LoVo (cell line): ENCODE measurements around the gene MATCAP1.

Source experiments
- DNase-seq: peaks from one replicate; pipeline ENCODE4 v3.0.0-alpha.2; 2016; ENCODE audit warnings: low spot score

The MATCAP1 gene

DNA sequence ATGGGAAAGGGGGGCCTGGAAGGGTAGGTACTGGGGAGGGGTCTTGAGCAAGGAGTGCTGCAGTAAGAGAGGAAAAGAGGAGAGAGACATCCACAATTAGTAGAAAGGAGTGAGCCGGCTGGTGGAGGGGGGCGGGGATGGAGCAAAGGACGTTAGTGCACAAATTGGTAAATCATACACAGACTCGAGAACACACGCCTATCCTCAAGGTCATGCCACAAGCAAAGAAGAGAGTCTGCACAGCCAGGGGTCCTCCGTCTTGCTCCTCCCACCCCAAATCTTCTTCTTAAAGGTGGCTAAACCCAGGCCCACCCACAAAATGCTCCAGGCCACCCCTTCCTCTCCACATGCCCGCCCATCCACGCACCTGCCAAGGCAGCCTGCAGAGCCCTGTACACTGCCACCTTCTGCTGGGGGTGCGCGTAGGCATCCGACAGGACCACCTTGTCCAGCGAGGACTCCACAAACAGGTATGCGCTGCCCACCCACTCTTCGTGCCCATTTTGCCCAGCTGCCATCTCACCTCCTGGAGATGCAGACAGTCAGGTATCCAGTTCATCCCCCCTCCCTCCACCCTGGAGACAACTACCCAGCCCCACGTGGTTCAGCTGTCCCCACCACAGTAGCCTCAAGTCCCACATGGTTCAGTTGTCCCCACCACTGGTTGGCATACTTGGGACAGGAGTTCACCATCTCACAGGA is 27.5 kb downstream of the MATCAP1 start:
- no peak for DNase-seq

DNA sequence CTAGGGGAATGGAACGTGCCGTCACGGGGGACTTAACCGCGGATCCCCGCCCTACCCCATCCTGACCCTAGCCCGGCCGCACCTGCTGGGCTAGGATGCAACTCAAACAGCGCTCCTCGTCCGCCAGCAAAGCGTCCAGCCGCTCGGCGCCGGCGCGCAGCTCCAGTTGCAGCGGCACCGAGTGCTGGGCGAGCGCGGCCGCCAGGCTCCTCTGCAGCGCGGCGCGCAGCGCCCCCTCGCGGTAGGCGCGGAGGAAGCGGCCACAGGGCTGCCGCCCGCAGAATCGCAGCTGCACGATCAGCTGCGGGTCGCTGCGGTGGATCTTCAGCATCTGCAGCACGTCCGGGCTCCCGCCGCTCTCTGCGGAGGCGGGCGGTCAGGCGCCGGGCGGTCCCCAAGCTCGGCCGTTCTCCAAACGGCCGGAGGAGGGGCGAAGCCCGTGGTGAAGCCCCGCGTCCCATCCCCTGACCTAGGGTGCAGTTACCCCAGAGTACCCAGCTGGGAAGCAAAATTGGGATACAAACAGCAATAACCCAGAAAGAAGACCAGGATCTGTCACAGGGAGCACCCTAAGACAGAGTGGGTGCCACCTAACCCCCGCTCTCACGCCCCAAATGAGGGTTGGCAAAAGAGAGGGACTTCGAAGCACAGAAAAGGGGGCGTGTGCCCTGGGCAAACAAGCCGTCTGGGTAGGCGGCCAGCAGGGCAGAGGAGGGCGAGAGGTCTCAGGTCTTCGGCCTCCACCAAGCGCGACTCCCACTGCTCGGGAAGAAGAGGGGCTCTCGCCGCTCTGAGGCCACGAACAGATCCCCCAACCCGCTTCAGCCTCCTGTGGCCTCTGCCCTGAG is 28.2 kb downstream of the MATCAP1 start:
- peak; percentile 67 for DNase-seq

DNA sequence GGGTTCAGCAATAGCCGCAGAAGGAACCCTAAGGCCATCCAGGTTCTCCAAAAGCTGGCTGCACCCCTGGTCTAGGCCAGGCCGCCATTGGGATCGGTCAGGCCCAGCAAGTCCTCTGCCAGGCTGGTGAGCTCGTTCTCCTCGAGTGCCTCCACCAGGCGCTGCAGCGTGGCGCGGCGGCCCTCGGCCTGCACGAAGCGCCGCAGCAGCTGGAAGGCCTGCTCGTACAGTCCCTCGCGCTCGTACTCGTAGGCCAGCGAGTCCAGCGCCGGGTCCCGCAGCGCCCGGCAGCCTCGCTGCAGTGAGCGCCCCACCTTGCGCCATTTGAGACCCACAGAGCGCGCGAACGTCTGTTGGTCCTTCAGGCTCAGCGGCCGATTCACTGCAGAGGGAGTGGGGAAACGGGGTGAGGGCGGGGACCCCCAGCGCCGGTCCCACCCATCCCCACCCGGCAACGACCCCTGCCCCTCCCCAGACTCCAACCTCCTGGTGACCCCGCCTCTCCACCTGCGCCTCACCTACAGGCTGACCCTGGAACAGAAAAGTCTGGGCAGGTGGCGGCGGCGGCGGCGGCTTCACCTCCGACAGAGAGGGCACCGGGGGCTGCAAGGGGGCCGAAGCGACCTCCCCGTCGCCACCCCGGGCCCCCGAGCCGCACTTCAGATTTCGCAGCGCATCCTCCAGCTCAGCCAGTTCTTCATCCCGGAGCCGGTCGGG is 29.0 kb downstream of the MATCAP1 start:
- DNase-seq, result no peak

DNA sequence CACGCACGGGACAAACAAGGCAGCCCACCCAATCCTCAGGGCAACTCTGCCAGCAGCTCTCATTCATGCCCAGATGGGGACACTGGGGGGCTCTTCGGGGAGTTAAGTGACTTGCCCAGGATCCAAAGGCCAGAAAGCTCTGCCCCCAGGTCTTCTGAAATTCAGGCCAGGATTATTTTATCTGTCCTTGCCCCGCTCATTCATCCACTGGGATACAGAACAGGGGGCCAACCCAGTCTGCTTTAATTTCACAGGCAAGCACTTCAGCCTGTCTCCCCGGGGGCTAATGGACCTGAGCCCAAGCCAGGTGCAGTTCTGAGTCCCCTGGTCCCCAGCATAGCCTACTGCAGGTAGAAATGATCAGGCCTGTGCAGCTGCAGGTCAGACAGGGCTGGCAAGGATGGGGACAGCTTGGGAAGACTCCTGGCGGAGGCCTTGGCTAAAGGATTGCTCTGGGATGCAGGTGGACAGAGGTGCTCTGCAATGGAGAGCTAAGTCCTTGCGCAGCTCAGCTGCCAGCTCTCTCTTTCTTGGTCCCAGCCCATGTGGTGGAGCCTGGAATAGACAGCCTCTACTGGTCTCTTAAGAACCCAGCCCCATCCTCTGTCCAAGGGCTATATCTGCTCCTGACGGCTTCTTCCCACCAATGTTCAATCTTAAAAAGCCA is 32.2 kb downstream of the MATCAP1 start:
- no peak for DNase-seq

DNA sequence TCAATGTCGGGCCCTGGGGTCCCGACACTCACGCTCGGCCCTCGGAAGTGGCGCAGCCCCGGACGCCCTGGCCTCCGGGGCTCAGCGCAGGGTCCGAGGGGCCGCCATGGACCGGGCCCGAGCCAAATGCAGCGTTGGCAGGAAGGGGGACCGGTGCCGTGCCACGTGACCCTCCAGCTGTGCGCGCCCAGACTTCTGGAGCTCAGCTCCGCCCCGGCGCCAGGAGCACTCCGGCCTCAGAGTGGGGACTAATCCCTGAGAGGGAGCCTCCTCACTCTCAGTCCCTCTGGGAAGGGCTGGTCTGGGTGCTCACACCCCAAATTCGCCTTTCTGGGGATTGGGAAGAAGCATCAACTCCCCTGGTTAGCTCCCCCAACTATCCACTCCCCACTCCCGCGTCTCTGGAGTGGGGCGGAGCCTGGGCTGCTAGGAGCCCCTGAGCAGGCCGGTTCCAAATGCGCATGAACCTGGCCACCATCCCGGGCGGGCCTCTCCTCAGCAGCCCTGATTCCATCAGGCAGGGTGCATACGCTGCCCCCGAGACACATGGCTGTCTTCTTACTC is 32.8 kb downstream of the MATCAP1 start, which contains the start of gene B3GNT9:
B3GNT9 (minus strand) TSS at position 166 of the 564 bp plus-strand sequence. CDS start 513 bp downstream, outside the sequence.
- DNase-seq, result no peak

DNA sequence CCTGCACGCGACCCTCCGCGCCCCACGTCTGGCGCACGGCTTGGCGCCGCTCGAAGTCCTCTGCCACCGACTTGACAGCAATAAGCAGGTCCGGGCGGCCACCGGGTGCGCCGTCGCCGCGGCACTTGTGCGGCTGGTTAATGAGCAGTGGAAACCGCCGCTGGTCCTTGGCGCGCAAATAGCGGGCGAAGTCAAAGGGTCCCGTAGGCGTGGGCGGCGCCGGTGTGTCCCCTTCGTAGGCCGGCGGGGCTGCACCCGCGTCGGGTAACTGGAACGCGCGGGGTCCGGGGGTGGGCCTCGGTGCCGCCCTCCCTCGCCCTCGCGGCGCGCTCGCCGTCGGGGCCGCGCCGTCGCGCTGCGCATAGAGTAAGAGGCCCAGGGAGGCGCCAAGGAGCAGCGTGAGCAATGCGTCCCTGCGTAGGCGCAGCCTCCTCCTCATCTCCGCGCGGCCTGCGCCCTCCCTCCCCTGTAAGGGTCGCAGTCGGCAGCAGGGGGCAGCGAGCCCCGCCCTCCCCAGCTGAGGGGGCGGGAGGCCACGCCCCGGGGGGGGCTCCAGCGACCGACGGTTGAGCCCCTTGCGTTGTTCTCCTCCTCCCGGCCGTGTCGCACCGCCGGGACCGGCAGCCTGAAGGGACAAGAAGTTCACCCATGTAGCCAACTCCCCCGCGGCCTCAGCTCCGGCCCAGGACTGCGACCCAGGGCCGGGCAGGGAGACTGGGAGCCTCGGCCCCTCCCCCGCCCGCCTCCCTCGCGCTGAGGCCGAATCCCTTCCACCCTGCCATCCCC is 33.5 kb downstream of the MATCAP1 start:
- DNase-seq, result no peak

DNA sequence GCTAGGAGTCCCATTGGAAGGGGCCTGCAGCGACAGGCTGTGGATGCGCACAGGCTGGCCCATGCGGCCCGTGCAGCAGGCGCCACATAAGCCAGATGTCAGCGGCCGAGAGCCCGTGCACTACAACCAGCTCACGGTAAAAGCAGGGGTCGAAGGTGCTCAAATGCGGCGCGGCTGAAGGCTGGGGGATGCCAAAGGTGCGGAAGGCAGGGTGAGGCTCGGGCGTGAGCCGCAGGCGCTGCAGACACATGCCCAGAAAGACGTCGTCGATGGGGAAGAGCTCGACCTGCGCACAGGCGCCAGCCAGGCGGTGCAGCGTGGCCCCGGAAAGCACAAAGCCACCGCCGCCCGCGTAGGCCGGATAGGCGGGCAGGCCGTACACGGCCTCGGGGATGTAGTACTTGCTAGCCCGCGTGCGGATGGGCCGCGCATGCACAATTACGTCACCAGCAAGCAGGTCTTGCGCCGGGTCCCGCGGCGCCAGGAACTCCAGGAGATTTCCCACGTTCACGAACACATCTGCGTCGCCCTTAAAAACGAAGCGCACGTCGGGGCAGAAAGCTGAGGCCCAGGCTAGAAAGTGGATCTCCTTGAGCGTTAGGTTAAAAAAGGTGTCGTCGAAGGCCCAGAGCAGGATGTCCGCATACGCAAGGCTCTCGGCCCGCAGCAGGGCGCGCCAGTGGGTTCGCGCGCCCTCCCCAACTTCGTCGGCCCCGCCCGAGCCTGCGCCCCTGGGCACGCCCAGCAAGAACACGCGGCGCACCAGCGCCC is 34.3 kb downstream of the MATCAP1 start:
- DNase-seq, result no peak

DNA sequence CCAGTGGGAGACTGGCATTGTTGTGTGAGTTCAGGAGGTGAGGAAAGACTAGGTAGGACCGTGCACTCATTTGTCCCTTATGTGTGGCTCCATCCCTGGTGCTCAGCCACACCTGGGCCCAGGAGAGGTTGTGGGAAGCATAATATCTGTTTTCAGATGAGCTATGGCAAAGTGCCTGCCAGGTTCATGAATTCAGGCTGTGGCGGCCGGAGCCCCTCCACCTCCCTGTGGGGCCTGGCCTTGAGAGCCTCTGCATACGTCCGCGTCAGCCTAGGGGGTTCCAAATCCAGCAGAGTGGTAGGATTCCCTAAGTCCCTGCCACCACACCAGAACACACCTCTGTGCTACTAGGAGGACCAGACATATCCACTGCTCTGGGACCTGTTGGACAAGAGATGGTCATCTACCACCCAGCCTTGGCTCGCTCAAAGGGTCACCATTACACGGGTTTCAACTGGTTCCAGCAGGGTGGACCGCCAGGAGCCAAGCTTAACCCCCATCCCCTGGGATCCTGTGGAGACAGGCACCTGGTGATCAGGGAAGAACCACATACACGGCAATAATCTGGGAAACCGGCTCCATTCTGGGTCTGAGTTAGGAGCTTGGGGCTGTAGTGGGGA is 35.0 kb downstream of the MATCAP1 start:
- DNase-seq, result no peak

DNA sequence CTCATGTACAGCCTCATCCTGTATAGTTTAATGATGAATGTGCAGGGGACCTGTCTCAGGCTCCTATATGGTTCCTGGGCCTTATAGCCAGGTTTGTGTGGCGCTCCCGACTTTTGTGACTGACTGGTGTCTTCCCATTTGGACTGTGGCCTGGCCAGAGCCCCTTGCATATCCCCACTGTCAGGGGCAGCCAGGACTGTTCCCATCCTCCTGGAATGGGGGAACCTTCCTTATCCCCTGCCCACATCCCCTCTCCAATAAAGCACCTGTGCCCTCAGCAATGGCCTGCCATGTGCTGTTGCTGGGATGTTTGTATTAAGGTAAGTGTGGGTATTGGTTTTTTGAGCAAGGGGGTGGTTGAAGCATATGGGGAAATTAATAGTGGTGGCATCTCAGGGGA is 35.5 kb downstream of the MATCAP1 start:
- no peak for DNase-seq

DNA sequence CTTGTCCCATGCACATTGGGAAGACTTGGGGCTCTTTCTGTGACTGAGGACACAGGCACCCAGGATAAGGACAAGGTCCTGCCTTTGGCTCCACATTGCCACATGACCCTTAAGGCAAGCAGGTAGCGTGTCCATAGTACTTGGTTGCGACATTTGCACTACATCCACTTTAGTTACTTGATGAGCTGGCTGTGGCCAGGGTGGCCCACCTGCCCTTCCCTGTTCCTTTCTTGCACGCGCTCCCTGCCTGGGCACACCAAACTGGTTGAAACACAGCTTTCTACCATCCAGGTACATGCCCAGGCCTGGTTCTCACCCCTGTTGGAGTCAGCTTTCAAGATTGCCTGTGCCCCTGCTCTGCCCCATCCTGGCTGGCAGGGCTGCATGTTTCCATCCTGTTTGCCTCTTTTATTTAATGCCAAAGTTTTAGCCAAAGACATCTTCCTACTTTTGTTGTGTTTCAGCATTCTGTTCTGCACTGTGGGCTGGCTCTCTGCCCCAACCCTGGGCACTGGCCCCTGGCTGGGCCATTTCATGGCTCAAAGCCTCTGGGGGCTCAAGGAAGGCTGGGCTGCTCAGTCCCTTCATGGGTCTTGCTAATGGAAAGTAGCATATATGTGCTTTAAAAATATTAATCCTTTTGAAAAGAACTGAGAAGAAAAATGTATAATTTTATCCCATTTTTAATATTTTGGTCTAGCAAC is 36.2 kb downstream of the MATCAP1 start:
- no peak for DNase-seq

DNA sequence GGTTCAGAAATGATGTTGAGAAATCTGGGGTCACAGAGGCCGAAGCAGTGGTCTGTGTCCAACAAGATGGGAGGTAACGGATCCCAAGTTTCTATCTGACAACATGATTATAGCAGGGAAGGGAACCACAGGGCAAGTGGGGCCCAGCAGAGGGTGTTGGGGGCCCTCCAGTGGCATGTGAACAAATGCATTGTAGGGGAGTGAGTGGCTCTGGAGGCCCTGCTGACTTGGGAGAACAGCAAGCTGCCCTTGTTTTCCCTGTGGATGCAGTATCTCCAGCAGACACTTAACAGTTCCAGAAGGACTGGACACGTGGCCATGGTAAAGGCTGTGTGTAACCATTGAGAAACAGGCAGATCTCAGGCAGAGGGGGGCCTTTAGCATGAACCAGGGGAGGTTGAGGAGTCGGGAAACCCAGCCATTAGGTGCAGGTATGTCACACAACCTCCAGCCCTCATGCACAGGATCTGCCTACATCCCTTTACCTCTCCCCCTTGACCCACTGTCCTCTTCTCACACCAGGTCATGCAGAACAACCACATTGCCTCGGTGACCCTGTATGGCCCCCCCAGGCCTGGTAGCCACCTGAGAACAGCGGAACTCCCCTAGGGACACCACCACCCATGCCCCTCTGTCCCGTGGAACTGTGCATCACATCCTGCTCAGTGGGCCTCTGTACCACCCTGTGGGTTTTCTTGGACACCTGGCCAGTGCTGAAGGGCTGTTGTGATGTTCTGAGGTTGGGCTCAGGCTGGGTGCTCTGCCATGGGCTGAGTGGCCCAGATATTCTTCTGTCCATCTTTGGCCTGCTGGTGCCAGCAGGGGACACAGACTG is 37.0 kb downstream of the MATCAP1 start:
- no peak for DNase-seq

DNA sequence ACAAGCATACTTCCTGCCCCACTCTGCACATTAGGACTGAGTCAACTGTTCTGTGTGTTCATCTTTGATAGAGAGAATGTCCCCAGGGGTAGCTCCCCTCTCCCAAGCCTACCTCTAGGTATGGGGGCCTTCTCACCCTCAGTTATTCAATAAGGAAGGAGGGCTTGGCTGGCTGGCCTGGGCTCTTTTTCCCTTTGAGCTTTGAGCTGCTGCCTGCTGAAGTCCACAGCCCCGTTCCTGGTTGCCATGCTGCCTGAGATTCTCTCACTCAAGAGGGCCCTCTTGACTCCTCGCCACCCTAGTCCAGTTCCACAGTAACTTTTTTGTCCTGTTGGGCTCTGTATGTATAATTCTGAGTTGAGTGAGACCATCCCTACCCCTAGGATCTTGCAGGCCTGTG is 38.0 kb downstream of the MATCAP1 start:
- DNase-seq, result no peak

DNA sequence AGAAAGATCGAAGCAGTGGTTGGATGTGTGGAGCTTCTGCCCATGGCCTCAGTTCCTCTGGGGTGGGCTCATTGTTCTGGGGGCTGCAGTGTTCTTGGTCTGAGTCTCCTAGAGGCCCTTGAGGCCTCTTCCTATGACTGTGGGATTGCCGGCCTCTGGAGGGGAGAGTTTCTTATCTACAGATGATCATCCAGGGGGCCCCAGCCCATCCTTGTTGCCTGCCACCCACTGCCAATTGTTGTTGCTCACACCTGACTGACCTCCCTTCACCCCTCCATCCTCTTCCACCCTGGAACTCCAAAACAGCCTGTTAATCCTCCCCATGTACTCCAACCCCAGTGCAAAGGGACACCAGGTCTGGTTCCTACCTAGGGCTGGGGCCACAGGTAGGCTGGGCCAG is 38.8 kb downstream of the MATCAP1 start:
- DNase-seq, result no peak

DNA sequence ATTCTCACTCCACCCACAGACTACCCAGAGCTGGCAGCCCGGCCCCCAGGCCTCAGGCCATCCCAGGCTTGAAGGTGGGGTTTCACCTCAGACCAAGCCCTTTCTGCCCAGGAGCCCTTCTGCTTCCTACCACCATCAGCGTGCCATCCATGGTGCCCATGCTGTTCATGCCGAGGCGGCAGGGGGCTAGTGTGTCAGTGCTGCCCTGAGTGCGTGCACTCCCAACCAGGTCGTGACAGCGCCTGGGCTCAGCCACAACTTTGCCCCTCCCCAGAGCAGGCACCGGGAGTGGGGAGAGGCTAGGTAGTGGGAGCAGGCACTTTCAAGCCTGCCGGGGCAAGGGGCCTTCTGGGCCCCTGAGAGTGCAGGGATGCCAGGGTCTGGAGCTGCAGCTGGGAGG is 41.4 kb downstream of the MATCAP1 start:
- no peak for DNase-seq

DNA sequence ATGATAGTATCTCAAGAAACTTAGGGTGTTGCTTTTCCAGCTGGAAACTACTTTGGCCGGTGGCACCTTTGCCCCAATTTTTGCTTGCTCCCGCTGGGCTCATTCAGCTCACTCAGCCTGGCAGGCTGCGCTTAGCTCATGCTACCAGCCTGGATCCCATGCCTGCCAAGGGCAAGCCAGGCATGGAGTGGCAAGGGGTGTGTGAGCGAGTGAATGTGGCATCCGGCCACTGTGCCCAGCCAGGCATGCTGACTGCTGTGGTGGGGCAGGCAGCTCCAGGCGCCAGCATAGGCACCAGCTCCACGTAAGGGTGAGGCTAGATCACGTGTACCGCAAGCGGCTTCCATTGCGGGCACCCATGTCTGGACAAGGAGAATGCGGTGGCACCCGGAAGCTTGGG is 42.4 kb downstream of the MATCAP1 start:
- no peak for DNase-seq

DNA sequence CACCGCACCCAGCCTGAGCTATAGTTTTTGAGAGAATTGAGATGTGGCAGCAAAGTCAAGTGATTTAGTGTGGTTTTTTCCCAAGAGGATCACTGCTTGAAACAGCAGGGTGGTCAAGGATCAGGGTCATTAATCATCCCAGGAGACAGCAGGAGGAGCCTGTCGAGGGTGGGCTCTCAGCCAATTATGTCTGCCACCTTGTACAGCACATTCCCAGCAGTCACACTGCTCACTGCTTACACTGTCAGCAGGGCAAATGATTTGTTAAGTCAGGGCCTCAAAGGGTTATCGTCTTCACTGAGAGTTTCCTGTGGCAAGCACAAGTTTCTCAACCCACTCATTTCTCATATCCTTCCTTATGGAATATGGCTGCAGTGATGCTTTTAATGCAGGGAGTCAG is 46.2 kb downstream of the MATCAP1 start:
- DNase-seq, result no peak

DNA sequence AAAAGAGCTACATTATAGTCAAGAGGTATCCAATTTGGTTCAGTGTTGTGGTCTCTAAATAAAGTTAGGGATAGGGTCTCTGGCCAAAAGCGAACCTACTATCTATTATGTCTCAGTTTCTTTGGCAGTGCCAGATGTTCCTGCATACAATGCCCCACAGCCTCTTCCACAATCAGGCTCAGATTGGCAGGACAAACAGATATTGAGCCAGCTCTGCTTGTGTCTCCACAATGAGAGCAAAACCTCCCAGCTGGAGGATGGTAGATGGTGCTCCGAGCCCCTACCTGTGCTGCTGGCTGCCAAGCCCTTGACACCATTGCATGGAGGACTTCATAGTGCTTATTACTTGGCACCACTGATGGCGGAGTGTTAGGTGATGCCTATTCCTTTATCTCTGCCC is 54.3 kb downstream of the MATCAP1 start:
- no peak for DNase-seq

DNA sequence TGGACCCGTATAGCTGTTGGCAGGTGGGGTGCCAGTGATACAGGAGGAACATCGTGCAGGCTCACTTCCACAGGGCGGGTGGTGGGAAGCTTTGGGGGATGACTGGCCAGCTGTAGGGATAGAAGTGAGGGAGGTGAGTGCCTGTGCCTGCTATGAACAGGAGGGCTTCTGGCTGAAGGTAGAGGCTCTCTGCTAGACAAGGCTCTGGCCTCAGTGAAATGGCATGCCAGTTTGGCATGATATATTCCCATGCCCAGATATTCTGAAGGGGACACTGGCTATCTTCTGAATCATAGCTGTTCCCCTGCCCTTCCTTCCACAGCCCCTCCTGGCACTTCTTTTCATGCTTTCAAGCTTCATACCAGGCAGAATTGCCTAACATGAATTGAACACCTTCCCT is 54.9 kb downstream of the MATCAP1 start:
- no peak for DNase-seq
